ENCODE measurements around the gene ISLR2.

DNA sequence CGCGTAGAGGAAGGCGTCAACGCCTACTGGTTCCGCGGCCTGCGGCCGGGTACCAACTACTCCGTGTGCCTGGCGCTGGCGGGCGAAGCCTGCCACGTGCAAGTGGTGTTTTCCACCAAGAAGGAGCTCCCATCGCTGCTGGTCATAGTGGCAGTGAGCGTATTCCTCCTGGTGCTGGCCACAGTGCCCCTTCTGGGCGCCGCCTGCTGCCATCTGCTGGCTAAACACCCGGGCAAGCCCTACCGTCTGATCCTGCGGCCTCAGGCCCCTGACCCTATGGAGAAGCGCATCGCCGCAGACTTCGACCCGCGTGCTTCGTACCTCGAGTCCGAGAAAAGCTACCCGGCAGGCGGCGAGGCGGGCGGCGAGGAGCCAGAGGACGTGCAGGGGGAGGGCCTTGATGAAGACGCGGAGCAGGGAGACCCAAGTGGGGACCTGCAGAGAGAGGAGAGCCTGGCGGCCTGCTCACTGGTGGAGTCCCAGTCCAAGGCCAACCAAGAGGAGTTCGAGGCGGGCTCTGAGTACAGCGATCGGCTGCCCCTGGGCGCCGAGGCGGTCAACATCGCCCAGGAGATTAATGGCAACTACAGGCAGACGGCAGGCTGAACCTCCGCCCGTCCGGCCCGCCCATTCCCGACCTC is 4.1 kb downstream of the ISLR2 start:
- TF ChIP-seq CTCF (IDR thresholded peaks at IDR 0.05) (peak in 5 of 6 experiments; percentile 9 to 48 (median 29)), POLR2AphosphoS5 (IDR thresholded peaks at IDR 0.05) (no peak), POLR2A (IDR thresholded peaks at IDR 0.05) (no peak)

All from upper lobe of left lung (tissue), 4 donors.